Neuronal stem cell (in vitro differentiated cells): ENCODE measurements around the gene DDAH1.

Source experiments
- DNase-seq: peaks from one replicate; pipeline ENCODE4 v3.0.0-alpha.2; 2013; ENCODE audit warnings: low spot score
- H2AFZ ChIP-seq: one replicate; pipeline ENCODE4 v1.6.1; 2013; ENCODE audit warnings: mild to moderate bottlenecking, low read length, inconsistent platforms
- H2AK5ac ChIP-seq: 2 replicates; pipeline ENCODE4 v1.6.1; 2013; ENCODE audit warnings: low read depth, mild to moderate bottlenecking, inconsistent platforms, low read length, moderate library complexity, mixed read lengths
- H2BK120ac ChIP-seq: 2 replicates; pipeline ENCODE4 v1.6.1; 2013; ENCODE audit warnings: low read depth, mild to moderate bottlenecking, inconsistent platforms, low read length, moderate library complexity, mixed read lengths
- H2BK12ac ChIP-seq: one replicate; pipeline ENCODE4 v1.6.1; 2013; ENCODE audit warnings: low read length, inconsistent platforms
- H2BK15ac ChIP-seq: 2 replicates; pipeline ENCODE4 v1.6.1; 2013; ENCODE audit warnings: mild to moderate bottlenecking, low read length, inconsistent platforms, mixed read lengths
- H2BK5ac ChIP-seq: one replicate; pipeline ENCODE4 v1.6.1; 2013; ENCODE audit warnings: inconsistent platforms, mild to moderate bottlenecking, low read length, moderate library complexity
- H3K14ac ChIP-seq: one replicate; pipeline ENCODE4 v1.6.1; 2013; ENCODE audit warnings: low read length, inconsistent platforms
- H3K18ac ChIP-seq: 2 replicates; pipeline ENCODE4 v1.6.1; 2013; ENCODE audit warnings: low read length, inconsistent platforms
- H3K23ac ChIP-seq: 2 replicates; pipeline ENCODE4 v1.6.1; 2013; ENCODE audit warnings: low read depth, mild to moderate bottlenecking, mixed read lengths, low read length, inconsistent platforms; ENCODE audit not compliant: poor library complexity
- H3K27ac ChIP-seq: replicated peaks from 3 replicates; pipeline ENCODE4 v1.5.1; 2013; ENCODE audit warnings: low read length, inconsistent platforms
- H3K27me3 ChIP-seq, 3 experiments: 2 replicates each; pipeline ENCODE4 v1.6.1; 2013; ENCODE audit warnings: low read length in 3 of 3, mild to moderate bottlenecking in 2 of 3, inconsistent platforms in 1 of 3, low read depth in 1 of 3, mixed read lengths in 1 of 3, moderate library complexity in 1 of 3; ENCODE audit not compliant: control insufficient read depth in 3 of 3, insufficient read depth in 3 of 3
- H3K36me3 ChIP-seq, 2 donors: replicated peaks in 1 of 2; 2 replicates each; pipeline ENCODE4 v1.6.1; 2013; ENCODE audit warnings: low read length in 2 of 2; ENCODE audit not compliant: control insufficient read depth in 2 of 2, insufficient read depth in 2 of 2
- H3K4ac ChIP-seq: 2 replicates; pipeline ENCODE4 v1.6.1; 2013; ENCODE audit warnings: inconsistent platforms, mild to moderate bottlenecking, low read length, moderate library complexity
- H3K4me1 ChIP-seq, 2 donors: 1 replicate in 1 of 2; 2 replicates in 1 of 2; pipeline ENCODE4 v1.6.1; 2013; ENCODE audit warnings: low read length in 2 of 2, low read depth in 1 of 2; ENCODE audit not compliant: control insufficient read depth in 2 of 2, insufficient read depth in 1 of 2
- H3K4me2 ChIP-seq: one replicate; pipeline ENCODE4 v1.6.1; 2013; ENCODE audit warnings: mild to moderate bottlenecking, low read length, inconsistent platforms; ENCODE audit not compliant: insufficient read depth, poor library complexity, severe bottlenecking
- H3K4me3 ChIP-seq, 2 donors: 2 replicates each; pipeline ENCODE4 v1.5.1; 2013; ENCODE audit warnings: low read length in 2 of 2, mild to moderate bottlenecking in 2 of 2, inconsistent platforms in 1 of 2, moderate library complexity in 1 of 2
- H3K79me1 ChIP-seq: one replicate; pipeline ENCODE4 v1.6.1; 2013; ENCODE audit warnings: low read depth, mild to moderate bottlenecking, inconsistent platforms, low read length, moderate library complexity
- H3K9ac ChIP-seq: one replicate; pipeline ENCODE4 v1.6.1; 2013; ENCODE audit warnings: mild to moderate bottlenecking, low read depth, low read length, inconsistent platforms; ENCODE audit not compliant: poor library complexity
- H3K9me3 ChIP-seq, 2 donors: replicated peaks in 1 of 2; 2 replicates each; pipeline versions ENCODE3 to v1.6.1; 2013; ENCODE audit warnings: low read length in 2 of 2, mild to moderate bottlenecking in 2 of 2, inconsistent platforms in 1 of 2, low read depth in 1 of 2, mixed read lengths in 1 of 2, moderate library complexity in 1 of 2; ENCODE audit not compliant: control insufficient read depth in 2 of 2, insufficient read depth in 1 of 2
- H4K8ac ChIP-seq: one replicate; pipeline ENCODE4 v1.6.1; 2013; ENCODE audit warnings: low read depth, mild to moderate bottlenecking, inconsistent platforms, low read length, moderate library complexity
- H4K91ac ChIP-seq: one replicate; pipeline ENCODE4 v1.6.1; 2013; ENCODE audit warnings: low read length, low read depth, mild to moderate bottlenecking, inconsistent platforms; ENCODE audit not compliant: poor library complexity
- WGBS, 2 donors: extraction: QIAGEN DNeasy Blood & Tissue Kit; methylation state at CpG; one replicate each; pipeline ENCODE4 v1.1.7; 2013; ENCODE audit warnings: missing lambda C conversion rate in 2 of 2, mixed read lengths in 1 of 2; ENCODE audit not compliant: insufficient read length in 2 of 2, insufficient replicate concordance in 1 of 2; ENCODE audit errors: extremely low coverage in 2 of 2; 5-methylcytosine and 5-hydroxymethylcytosine counted together

The DDAH1 gene

DNA sequence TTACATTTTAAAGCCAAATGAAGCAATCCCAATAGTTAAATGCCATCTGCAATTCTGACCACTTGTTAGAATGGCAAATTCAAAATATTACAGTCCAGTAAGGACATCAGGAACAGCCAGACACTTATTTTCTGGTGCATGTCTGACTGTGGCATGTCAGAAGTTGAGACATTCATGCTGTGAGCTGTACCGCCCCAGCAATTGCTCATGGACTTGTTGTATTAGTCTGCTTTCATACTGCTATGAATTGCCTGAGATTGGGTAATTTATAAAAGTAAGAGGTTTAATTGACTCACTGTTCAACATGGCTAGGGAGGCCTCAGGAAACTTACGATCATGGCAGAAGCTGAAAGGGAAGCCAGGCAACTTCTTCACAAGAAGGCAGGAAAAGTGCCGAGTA, 19.1 kb downstream of the DDAH1 start:
- Histone ChIP-seq H3K9ac (no peak overlapping the region), H4K91ac (no peak overlapping the region), H2BK12ac (no peak overlapping the region), H3K36me3 (peaks cover 2 to 5% of the 10 kb centered on the region in 2 donors), H2BK15ac (no peak overlapping the region), H4K8ac (no peak overlapping the region), H3K27ac (no peak overlapping the region), H2AK5ac (no peak overlapping the region), H2BK120ac (no peak overlapping the region), H3K79me1 (no peaks in the 10 kb centered on the region), H3K4me3 (no peak overlapping the region), H2BK5ac (no peak overlapping the region), H2AFZ (no peak overlapping the region), H3K23ac (no peak overlapping the region), H3K4me1 (peaks cover 0 to 16% of the 10 kb centered on the region in 2 donors), H3K27me3 (no peaks in the 10 kb centered on the region), H3K18ac (no peak overlapping the region), H3K9me3 (peaks cover 2 to 19% of the 10 kb centered on the region in 2 donors), H3K4ac (no peak overlapping the region), H3K14ac (no peak overlapping the region), H3K4me2 (no peak overlapping the region)
- WGBS, 2 donors = no CpG with 5 or more reads among the region's 3 CpGs
- DNase-seq = no peak

DNA sequence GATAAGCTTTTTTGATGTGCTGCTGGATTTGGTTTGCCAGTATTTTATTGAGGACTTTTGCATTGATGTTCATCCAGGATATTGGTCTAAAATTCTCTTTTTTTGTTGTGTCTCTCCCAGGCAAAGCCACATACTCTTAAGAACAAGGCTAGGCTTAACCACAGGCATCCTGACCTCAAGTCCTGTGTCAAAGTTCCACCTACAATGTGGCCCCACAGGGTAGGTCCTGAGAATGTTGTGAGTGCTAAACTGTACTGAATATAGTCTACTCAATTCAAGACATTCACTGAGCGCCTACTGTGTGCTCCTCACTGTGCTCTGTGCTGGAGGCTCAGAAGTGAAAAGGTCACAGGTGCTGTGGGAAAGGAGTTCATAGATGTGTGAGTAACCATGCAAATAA, 20.6 kb downstream of the DDAH1 start:
- H2BK15ac ChIP-seq = no peak overlapping the region
- H2BK120ac ChIP-seq = no peak overlapping the region
- H3K4me3 ChIP-seq = no peak overlapping the region
- no peak overlapping the region for H2BK12ac ChIP-seq
- DNase-seq = no peak
- H3K9ac ChIP-seq = no peak overlapping the region
- H3K23ac ChIP-seq = no peak overlapping the region
- no peaks in the 10 kb centered on the region for H3K79me1 ChIP-seq
- peaks cover 2 to 8% of the 10 kb centered on the region in 2 donors for H3K9me3 ChIP-seq
- no peaks in the 10 kb centered on the region for H3K27me3 ChIP-seq
- no peak overlapping the region for H3K14ac ChIP-seq
- no peak overlapping the region for H4K91ac ChIP-seq
- H3K36me3 ChIP-seq = peaks cover 0 to under 1% of the 10 kb centered on the region in 2 donors
- no peak overlapping the region for H4K8ac ChIP-seq
- no peak overlapping the region for H2BK5ac ChIP-seq
- H3K18ac ChIP-seq = no peak overlapping the region
- no peak overlapping the region for H3K27ac ChIP-seq
- WGBS, 2 donors = no CpG with 5 or more reads among the region's 1 CpG
- H3K4me1 ChIP-seq = peaks cover 0 to 21% of the 10 kb centered on the region in 2 donors
- H2AFZ ChIP-seq = no peak overlapping the region
- no peak overlapping the region for H3K4ac ChIP-seq
- no peak overlapping the region for H2AK5ac ChIP-seq
- H3K4me2 ChIP-seq = no peak overlapping the region

DNA sequence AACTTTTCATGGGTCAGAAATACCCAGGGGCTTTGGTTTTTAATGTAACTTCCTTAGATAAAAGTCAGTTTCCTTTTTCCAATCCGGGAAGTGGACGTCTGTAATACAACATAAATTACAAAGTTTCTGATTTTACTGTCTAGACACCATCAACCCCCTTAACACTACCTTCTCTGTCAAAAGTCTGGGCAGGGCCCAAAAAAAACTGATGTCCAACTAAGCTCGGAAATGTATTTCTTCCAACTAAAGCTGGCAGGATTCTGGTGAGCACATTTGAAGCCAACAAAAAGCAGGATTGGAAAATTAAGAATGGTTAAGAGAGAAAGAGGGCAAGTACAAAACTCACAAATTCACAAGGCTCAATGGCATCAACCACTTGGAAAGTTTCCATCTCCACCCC, 24.3 kb downstream of the DDAH1 start:
- H2AFZ ChIP-seq = no peak overlapping the region
- no peak overlapping the region for H4K91ac ChIP-seq
- WGBS, 2 donors = no CpG with 5 or more reads among the region's 3 CpGs
- H2BK15ac ChIP-seq = no peak overlapping the region
- H3K4ac ChIP-seq = no peak overlapping the region
- H3K23ac ChIP-seq = no peak overlapping the region
- no peak overlapping the region for H3K14ac ChIP-seq
- H3K18ac ChIP-seq = no peak overlapping the region
- H3K4me2 ChIP-seq = no peak overlapping the region
- H2BK5ac ChIP-seq = no peak overlapping the region
- H2BK12ac ChIP-seq = no peak overlapping the region
- no peaks in the 10 kb centered on the region for H3K36me3 ChIP-seq
- peaks cover 2 to 22% of the 10 kb centered on the region in 2 donors for H3K4me1 ChIP-seq
- no peak overlapping the region for H3K9ac ChIP-seq
- no peak for DNase-seq
- no peak overlapping the region for H3K27ac ChIP-seq
- no peaks in the 10 kb centered on the region for H3K27me3 ChIP-seq
- no peak overlapping the region for H3K4me3 ChIP-seq
- no peak overlapping the region for H4K8ac ChIP-seq
- H3K9me3 ChIP-seq = peaks cover 2 to 3% of the 10 kb centered on the region in 2 donors
- H2BK120ac ChIP-seq = no peak overlapping the region
- H2AK5ac ChIP-seq = no peak overlapping the region
- H3K79me1 ChIP-seq = no peaks in the 10 kb centered on the region

DNA sequence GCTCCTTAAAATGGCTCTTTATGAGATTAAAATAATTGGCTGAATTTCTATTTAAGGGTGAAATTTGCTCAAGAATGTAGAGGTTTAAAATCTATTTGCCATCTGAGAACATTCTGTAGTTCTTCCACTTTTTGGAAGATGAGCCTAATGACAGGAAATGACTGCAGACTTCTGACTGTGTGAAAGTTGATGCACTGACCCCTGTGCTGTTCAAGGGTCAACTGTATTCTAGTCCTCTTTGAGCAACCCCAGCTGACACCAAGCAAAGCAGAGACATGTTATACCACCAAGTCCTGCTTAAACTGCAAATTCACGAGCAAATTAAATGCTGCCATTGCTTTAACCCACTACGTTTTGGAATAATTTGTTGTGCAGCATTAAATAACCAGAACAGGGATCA, 26.6 kb downstream of the DDAH1 start:
- Histone ChIP-seq H3K23ac (no peak overlapping the region), H3K27me3 (no peaks in the 10 kb centered on the region), H3K4me2 (no peak overlapping the region), H3K9me3 (no peaks in the 10 kb centered on the region), H3K18ac (no peak overlapping the region), H3K14ac (no peak overlapping the region), H2BK120ac (no peak overlapping the region), H3K36me3 (no peaks in the 10 kb centered on the region), H3K9ac (no peak overlapping the region), H2AK5ac (no peak overlapping the region), H2BK5ac (no peak overlapping the region), H2AFZ (no peak overlapping the region), H4K8ac (no peak overlapping the region), H3K27ac (no peak overlapping the region), H2BK15ac (no peak overlapping the region), H3K4me3 (no peak overlapping the region), H2BK12ac (no peak overlapping the region), H3K4ac (no peak overlapping the region), H3K4me1 (peaks cover 2 to 22% of the 10 kb centered on the region in 2 donors), H3K79me1 (no peaks in the 10 kb centered on the region), H4K91ac (no peak overlapping the region)
- DNase-seq = no peak
- no CpG with 5 or more reads among the region's 2 CpGs for WGBS, 2 donors
